CD8-positive, alpha-beta memory T cell (primary cell): Measurements from ENCODE around the gene PTCH1. TPM values are rescaled to one million over a fixed set of nuclear protein-coding genes. Genes with fewer than 3 reads are reported as not detected.

Experiments
- CTCF ChIA-PET: fragments of 350-600 bp; sonication (Branson Sonifier 250); formaldehyde crosslinking; loops from one replicate; lab custom pipeline; 2021; ENCODE audit warnings: antibody characterized with exemption; lab: Charles Lee
- POLR2A ChIA-PET: fragments of 350-600 bp; sonication (Branson Sonifier 250); formaldehyde crosslinking; loops from one replicate; lab custom pipeline; 2021; ENCODE audit warnings: antibody characterized with exemption; lab: Charles Lee
- DNase-seq, 5 donors: peaks; one replicate each; pipeline versions ENCODE4 v3.0.0 to v3.0.0-alpha.2; 2020 to 2022; ENCODE audit warnings: mixed read lengths in 1 of 5
- H3K27ac ChIP-seq: one replicate; pipeline ENCODE4 v1.7.0; 2013; ENCODE audit warnings: low read depth, mild to moderate bottlenecking, low read length, moderate library complexity
- H3K27me3 ChIP-seq: 2 replicates; pipeline ENCODE4 v1.7.0; 2013; ENCODE audit warnings: low read length, mild to moderate bottlenecking; ENCODE audit not compliant: insufficient read depth, poor library complexity, severe bottlenecking
- H3K36me3 ChIP-seq: 2 replicates; pipeline ENCODE4 v1.7.0; 2013; ENCODE audit warnings: mild to moderate bottlenecking, low read length, moderate library complexity; ENCODE audit not compliant: insufficient read depth
- H3K4me1 ChIP-seq: 2 replicates; pipeline ENCODE4 v1.7.0; 2013; ENCODE audit warnings: mild to moderate bottlenecking, low read length, moderate library complexity; ENCODE audit not compliant: insufficient read depth
- H3K4me3 ChIP-seq: 2 replicates; pipeline ENCODE4 v1.7.0; 2013; ENCODE audit warnings: mild to moderate bottlenecking, low read length
- H3K9me3 ChIP-seq: 2 replicates; pipeline ENCODE4 v1.7.0; 2013; ENCODE audit warnings: mild to moderate bottlenecking, low read length
- H3K27ac Mint-ChIP-seq, 8 donors: one replicate each; pipeline ENCODE4 v1.8.0; 2020 to 2021; ENCODE audit warnings: mixed read lengths in 8 of 8, mild to moderate bottlenecking in 6 of 8, inconsistent platforms in 3 of 8, moderate library complexity in 3 of 8
- H3K27me3 Mint-ChIP-seq, 2 donors: one replicate each; pipeline ENCODE4 v1.8.0; 2020 to 2021; ENCODE audit warnings: mixed read lengths in 2 of 2, mild to moderate bottlenecking in 1 of 2, moderate library complexity in 1 of 2
- H3K36me3 Mint-ChIP-seq, 3 donors: one replicate each; pipeline ENCODE4 v1.8.0; 2020 to 2021; ENCODE audit warnings: mixed read lengths in 3 of 3, inconsistent platforms in 1 of 3, mild to moderate bottlenecking in 1 of 3
- H3K4me1 Mint-ChIP-seq, 3 donors: one replicate each; pipeline ENCODE4 v1.8.0; 2020 to 2021; ENCODE audit warnings: mixed read lengths in 3 of 3, inconsistent platforms in 1 of 3, mild to moderate bottlenecking in 1 of 3
- H3K4me3 Mint-ChIP-seq, 7 donors: one replicate each; pipeline ENCODE4 v1.8.0; 2020 to 2021; ENCODE audit warnings: mixed read lengths in 7 of 7, mild to moderate bottlenecking in 6 of 7, moderate library complexity in 4 of 7, inconsistent platforms in 2 of 7
- H3K9me3 Mint-ChIP-seq, 5 donors: one replicate each; pipeline ENCODE4 v1.8.0; 2020 to 2022; ENCODE audit warnings: mixed read lengths in 5 of 5, mild to moderate bottlenecking in 3 of 5, moderate library complexity in 2 of 5, inconsistent platforms in 1 of 5
- polyA plus RNA-seq: library from polyadenylated mRNA; unstranded; fragments of 300-500 nt; fragmentation: Illumina TruSeq; gene quantifications from one replicate; pipeline ENCODE4 v1.2.3, GENCODE V29; 2021
- total RNA-seq, 2 experiments: library from RNA; stranded (reverse); gene quantifications; one replicate each; pipeline ENCODE4 v1.2.3, GENCODE V29; 2021

The PTCH1 gene
- total and polyA plus RNA-seq, 3 experiments from 2014 or later: 7.1 to 23.3 (median 7.9) TPM

DNA sequence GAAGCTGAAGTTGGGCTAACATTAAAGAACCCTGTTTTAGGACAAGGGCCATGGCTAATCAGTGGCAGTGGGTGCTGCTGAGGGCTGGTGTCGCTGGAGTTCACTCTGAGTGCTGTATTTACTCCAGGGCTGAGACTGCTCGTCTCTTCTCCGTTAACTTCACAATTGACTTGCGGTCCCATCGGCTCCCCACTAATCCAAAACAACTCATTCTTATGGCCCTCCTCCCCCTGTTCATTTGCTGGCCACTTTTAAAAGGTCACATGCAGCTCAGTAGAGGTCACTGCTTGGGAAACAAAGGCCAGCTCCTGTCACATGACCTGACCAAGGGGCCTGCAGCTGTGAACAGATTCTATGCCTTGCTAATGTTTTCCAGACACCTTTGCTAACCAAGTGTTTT is 38.4 kb downstream of the PTCH1 start:
- ChIA-PET POLR2A (no interaction called here), CTCF (no interaction called here)
- Mint-ChIP-seq H3K27me3 (peaks cover 2 to 4% of the 10 kb centered on the region in 2 donors), H3K27ac (peak overlapping the region in 1 of 8 donors; percentile 46), H3K4me3 (no peak overlapping the region), H3K9me3 (no peaks in the 10 kb centered on the region), H3K4me1 (peaks cover 6 to 13% (median 12%) of the 10 kb centered on the region in 3 donors), H3K36me3 (peaks cover 27 to 80% (median 28%) of the 10 kb centered on the region in 3 donors)
- no peak overlapping the region for H3K4me3 ChIP-seq
- no peaks in the 10 kb centered on the region for H3K4me1 ChIP-seq
- no peak overlapping the region for H3K27ac ChIP-seq
- H3K36me3 ChIP-seq: peaks cover 39% of the 10 kb centered on the region
- no peaks in the 10 kb centered on the region for H3K9me3 ChIP-seq
- DNase-seq: no peak
- H3K27me3 ChIP-seq: no peaks in the 10 kb centered on the region

DNA sequence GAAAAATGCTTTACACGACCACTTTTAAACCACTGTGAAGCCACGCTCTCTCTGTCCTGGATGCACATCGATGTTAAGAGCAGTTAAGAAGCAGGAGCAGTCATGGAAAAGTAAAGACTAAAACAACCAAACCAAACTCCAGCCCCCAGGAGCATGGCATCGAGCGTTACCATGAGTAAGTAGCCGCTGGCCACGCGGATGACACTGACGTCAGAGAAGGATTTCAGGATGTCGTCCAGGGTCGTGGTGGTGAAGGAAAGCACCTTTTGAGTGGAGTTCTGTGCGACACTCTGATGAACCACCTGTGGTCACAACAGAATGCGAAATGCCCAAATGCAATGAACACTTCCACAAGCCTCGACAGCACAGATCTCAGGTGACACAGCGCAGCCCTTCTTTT is 38.9 kb downstream of the PTCH1 start:
- ChIA-PET POLR2A (no interaction called here), CTCF (no interaction called here)
- Histone ChIP-seq H3K9me3 (no peaks in the 10 kb centered on the region), H3K4me3 (no peak overlapping the region), H3K27ac (no peak overlapping the region), H3K4me1 (no peaks in the 10 kb centered on the region), H3K36me3 (peaks cover 39% of the 10 kb centered on the region), H3K27me3 (no peaks in the 10 kb centered on the region)
- Mint-ChIP-seq H3K9me3 (no peaks in the 10 kb centered on the region), H3K36me3 (peaks cover 27 to 83% (median 28%) of the 10 kb centered on the region in 3 donors), H3K4me1 (peaks cover 6 to 12% (median 11%) of the 10 kb centered on the region in 3 donors), H3K27ac (no peak overlapping the region), H3K4me3 (no peak overlapping the region), H3K27me3 (peaks cover 2 to 4% of the 10 kb centered on the region in 2 donors)
- DNase-seq: no peak

DNA sequence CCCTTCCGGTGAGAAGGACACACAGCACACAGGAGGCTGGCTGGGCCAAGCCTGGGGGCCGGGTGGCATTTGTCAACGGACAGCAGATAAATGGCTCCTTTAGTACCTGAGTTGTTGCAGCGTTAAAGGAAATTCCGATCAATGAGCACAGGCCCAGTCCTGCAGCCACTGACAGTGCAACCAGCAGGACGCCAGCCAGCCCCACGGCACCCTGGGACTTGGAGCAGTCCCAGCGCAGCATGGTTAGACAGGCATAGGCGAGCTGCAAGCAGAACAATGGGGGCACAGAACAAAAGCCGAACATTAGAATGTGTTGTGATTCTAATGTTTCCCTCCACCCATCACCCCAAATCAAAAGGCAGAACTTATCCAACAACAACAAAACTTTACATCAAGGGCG is 39.3 kb downstream of the PTCH1 start:
- DNase-seq: no peak
- no peak overlapping the region for H3K27ac Mint-ChIP-seq

DNA sequence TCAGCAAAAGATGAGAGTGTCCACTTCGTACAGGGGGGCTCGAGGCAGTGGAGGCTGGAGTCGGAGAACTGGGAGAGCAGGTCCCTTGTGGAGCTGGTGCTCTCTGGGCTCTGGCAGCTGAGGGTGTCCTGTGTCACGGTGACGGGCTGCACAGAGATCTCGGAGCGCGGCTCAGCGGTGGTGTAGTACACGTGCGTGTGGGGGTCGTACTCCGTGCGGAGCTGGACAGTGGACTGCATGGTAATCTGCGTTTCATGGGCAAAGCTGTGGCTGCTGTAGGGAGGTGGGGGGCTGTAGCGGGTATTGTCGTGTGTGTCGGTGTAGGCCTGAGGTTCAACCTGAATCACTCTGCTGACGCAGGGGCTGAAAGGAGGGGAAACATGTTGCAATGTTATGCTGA is 48.0 kb downstream of the PTCH1 start:
- peaks cover 18% of the 10 kb centered on the region for H3K36me3 ChIP-seq
- ChIA-PET CTCF (no interaction called here), POLR2A (no interaction called here)
- Mint-ChIP-seq H3K9me3 (no peaks in the 10 kb centered on the region), H3K4me1 (peaks cover 10 to 17% (median 12%) of the 10 kb centered on the region in 3 donors), H3K4me3 (no peak overlapping the region), H3K36me3 (peaks cover 15 to 76% (median 20%) of the 10 kb centered on the region in 3 donors), H3K27ac (peak overlapping the region in 1 of 8 donors; percentile 86), H3K27me3 (peaks cover 0 to 3% of the 10 kb centered on the region in 2 donors)
- H3K27ac ChIP-seq: no peak overlapping the region
- DNase-seq: no peak
- no peak overlapping the region for H3K4me3 ChIP-seq
- no peaks in the 10 kb centered on the region for H3K9me3 ChIP-seq
- H3K27me3 ChIP-seq: no peaks in the 10 kb centered on the region
- peaks cover 4% of the 10 kb centered on the region for H3K4me1 ChIP-seq

More for the DNA sequence above, 39.3 kb downstream of the PTCH1 start:
- Histone ChIP-seq H3K27ac (no peak overlapping the region), H3K36me3 (peaks cover 39% of the 10 kb centered on the region), H3K4me3 (no peak overlapping the region), H3K4me1 (no peaks in the 10 kb centered on the region), H3K9me3 (no peaks in the 10 kb centered on the region), H3K27me3 (no peaks in the 10 kb centered on the region)
- Mint-ChIP-seq H3K27me3 (peaks cover 2 to 3% of the 10 kb centered on the region in 2 donors), H3K4me1 (peaks cover 6 to 11% (median 10%) of the 10 kb centered on the region in 3 donors), H3K36me3 (peaks cover 27 to 86% (median 28%) of the 10 kb centered on the region in 3 donors), H3K4me3 (no peak overlapping the region), H3K9me3 (no peaks in the 10 kb centered on the region)
- ChIA-PET POLR2A (no interaction called here), CTCF (interaction anchor here (1.0 kb wide), 1 partner anchor 12 kb away, joined by 3 read pairs; no protein-coding TSS in a partner anchor)

DNA sequence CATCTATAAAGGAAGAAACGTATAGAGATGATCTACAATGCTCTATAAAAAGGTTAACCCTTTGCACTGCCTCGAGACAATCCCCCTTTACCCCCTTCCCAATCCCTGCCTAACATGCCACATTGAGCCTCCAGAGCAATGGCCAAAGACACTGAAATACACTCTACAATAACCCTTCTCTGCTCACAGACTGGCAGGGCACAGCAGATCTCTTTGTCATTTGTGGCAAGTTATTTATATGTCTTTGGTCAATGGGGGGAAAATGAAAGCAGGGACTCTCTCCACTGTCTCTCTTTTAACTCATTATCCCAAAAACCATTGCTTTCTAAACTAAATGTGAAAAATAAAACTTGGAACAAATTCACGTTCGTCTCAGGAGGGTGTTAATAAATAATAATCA is 51.7 kb downstream of the PTCH1 start:
- H3K9me3 Mint-ChIP-seq: no peaks in the 10 kb centered on the region
- H3K9me3 ChIP-seq: no peaks in the 10 kb centered on the region
- H3K27ac ChIP-seq: no peak overlapping the region
- peaks cover 29% of the 10 kb centered on the region for H3K4me1 ChIP-seq
- no peak overlapping the region for H3K4me3 Mint-ChIP-seq
- ChIA-PET CTCF (no interaction called here), POLR2A (no interaction called here)
- peaks cover 0 to 8% of the 10 kb centered on the region in 2 donors for H3K27me3 Mint-ChIP-seq
- H3K36me3 Mint-ChIP-seq: peaks cover 10 to 64% (median 18%) of the 10 kb centered on the region in 3 donors
- H3K4me1 Mint-ChIP-seq: peaks cover 38 to 49% (median 39%) of the 10 kb centered on the region in 3 donors
- no peaks in the 10 kb centered on the region for H3K27me3 ChIP-seq
- H3K27ac Mint-ChIP-seq: no peak overlapping the region
- H3K36me3 ChIP-seq: peaks cover 23% of the 10 kb centered on the region
- DNase-seq: no peak
- H3K4me3 ChIP-seq: no peak overlapping the region

DNA sequence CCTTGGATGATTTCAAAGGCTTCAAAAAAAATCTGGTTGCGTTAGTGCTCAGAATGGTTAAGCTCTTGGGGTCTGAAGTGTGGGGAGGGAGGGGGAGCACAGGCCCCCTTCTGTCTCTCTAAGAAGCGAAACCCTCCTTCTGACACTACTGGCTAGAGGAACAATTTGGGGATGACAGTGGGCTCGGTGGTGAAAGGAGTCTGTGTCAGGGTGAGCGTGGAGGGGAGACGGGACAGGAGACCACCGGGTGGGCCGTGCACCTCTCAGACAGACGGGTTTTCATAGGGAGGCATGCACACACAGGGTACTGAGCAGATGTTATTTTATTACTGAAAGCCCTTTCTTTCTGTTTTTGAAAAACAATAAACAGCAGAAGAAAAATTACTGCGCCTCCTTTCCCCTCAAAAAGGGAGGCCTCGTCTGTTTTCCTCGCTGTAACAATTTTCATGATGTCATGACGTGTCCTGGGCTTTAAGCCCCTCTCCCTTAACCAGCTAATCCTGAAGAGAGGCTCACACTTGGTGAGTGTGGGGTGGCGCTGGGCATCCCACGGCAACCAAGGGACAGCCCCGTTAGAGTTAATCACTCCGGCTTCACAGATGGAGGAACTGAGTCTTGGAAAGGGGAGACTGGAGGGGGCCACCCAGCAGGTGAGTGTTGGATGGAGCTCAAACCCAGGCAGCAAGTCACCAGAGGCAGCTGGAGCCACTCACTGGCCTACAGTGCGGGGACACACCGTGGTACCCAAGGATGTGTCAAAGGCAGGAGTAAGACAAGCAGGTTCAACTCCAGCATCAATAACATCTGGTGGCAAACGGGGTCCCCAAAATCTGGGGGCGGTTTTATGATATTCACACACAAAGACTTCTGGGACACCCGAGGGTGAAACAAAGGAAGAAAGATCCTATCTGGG is 53.4 kb downstream of the PTCH1 start:
- peaks cover 12 to 63% (median 14%) of the 10 kb centered on the region in 3 donors for H3K36me3 Mint-ChIP-seq
- peak overlapping the region; percentile 34 to 83 (median 72) for H3K27ac Mint-ChIP-seq
- no peaks in the 10 kb centered on the region for H3K9me3 Mint-ChIP-seq
- H3K4me3 Mint-ChIP-seq: peak overlapping the region; percentile 44 to 94 (median 84)
- H3K27ac ChIP-seq: peak overlapping the region; percentile 62
- ChIA-PET CTCF (interaction anchor here (0.9 to 2.0 kb wide), 6 partner anchors 10 to 863 kb away, joined by 3 to 9 read pairs (median 3); no protein-coding TSS in a partner anchor), POLR2A (interaction anchor here (0.8 to 1.4 kb wide), 6 partner anchors 32 to 412 kb away, joined by 3 to 7 read pairs (median 6); partner anchors contain the start of gene ERCC6L2)
- peaks cover 31% of the 10 kb centered on the region for H3K36me3 ChIP-seq
- no peak for DNase-seq
- H3K27me3 ChIP-seq: no peaks in the 10 kb centered on the region
- H3K4me1 Mint-ChIP-seq: peaks cover 39 to 49% (median 43%) of the 10 kb centered on the region in 3 donors
- no peaks in the 10 kb centered on the region for H3K9me3 ChIP-seq
- H3K4me1 ChIP-seq: peaks cover 29% of the 10 kb centered on the region
- peak overlapping the region; percentile 59 for H3K4me3 ChIP-seq
- H3K27me3 Mint-ChIP-seq: peaks cover 0 to 7% of the 10 kb centered on the region in 2 donors

DNA sequence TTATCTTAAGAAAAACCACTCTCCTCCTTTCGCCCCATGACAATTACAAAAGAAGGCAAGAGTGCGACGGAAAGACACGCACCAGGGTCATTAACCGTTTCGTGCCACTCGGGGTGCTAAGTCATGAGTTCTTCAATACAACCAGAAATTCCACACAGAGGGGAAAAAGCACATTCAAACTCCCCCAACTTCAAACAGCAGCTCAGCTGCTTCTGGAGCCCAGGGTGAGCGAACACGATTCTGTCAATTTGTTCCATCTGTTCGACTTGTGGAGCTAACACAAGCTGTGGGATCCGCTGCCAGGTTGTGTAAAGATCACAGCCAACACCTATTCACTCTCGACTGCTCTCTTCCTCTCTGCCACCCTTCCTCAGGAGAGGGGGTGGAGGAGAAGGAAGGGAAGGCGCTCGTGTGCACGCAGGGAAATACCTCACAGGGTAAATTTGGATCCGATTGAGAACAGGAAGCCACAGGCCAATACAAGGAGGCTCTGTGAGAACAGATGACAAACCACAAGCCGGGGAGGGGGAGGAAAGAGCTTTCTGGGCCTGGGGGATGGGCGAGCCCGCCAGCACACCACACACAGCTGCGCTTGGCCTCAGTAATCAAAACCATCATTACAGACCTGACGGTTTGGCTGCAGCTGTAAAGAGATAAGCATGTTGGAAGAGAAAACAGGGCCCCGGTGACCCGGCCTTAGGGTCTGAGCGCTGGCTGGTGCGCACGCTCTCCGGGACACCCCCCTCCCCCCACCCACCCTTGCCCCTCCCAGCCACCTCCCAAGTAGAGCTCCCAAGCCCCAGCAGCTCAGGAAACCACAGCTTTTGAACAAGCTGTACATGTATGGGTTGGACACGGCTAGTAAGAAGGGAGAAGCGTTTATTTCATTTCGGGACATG is 54.3 kb downstream of the PTCH1 start:
- POLR2A ChIA-PET: interaction anchor here (0.6 to 1.4 kb wide), 7 partner anchors 33 to 413 kb away, joined by 3 to 7 read pairs (median 6); partner anchors contain the start of gene ERCC6L2
- Histone ChIP-seq H3K9me3 (no peaks in the 10 kb centered on the region), H3K27ac (peak overlapping the region; percentile 62), H3K4me1 (peaks cover 29% of the 10 kb centered on the region), H3K36me3 (peaks cover 31% of the 10 kb centered on the region), H3K27me3 (no peaks in the 10 kb centered on the region), H3K4me3 (peak overlapping the region; percentile 59)
- H3K9me3 Mint-ChIP-seq: no peaks in the 10 kb centered on the region
- H3K27me3 Mint-ChIP-seq: peaks cover 0 to 7% of the 10 kb centered on the region in 2 donors
- H3K27ac Mint-ChIP-seq: peak overlapping the region; percentile 71 to 96 (median 82)
- peaks cover 39 to 49% (median 45%) of the 10 kb centered on the region in 3 donors for H3K4me1 Mint-ChIP-seq
- CTCF ChIA-PET: interaction anchor here (0.9 to 2.0 kb wide), 7 partner anchors 26 to 864 kb away, joined by 3 to 9 read pairs (median 3); no protein-coding TSS in a partner anchor
- H3K4me3 Mint-ChIP-seq: peak overlapping the region; percentile 68 to 94 (median 84)
- H3K36me3 Mint-ChIP-seq: peaks cover 18 to 67% (median 20%) of the 10 kb centered on the region in 3 donors
- DNase-seq: peak; percentile 63 to 89 (median 83)
